WTC11 (cell line): Measurements from ENCODE around the gene PLXDC2.

Experiments
- ATF2 ChIP-seq: sonication (generic); formaldehyde crosslinking; IDR thresholded peaks from 2 replicates; pipeline ENCODE4 v1.8.1; 2022; ENCODE audit warnings: low read depth, missing genetic modification reagents, borderline replicate concordance
- CREB1 ChIP-seq: sonication (generic); formaldehyde crosslinking; IDR thresholded peaks from 2 replicates; pipeline ENCODE4 v1.8.0; 2023; ENCODE audit warnings: mild to moderate bottlenecking, missing genetic modification reagents
- EMX1 ChIP-seq: fragments of 250-450 bp; sonication (Bioruptor Pico); IDR thresholded peaks from 2 replicates; pipeline ENCODE4 v1.8.0; 2021; ENCODE audit warnings: mild to moderate bottlenecking
- FOXK1 ChIP-seq: sonication (generic); formaldehyde crosslinking; IDR thresholded peaks from 2 replicates; pipeline ENCODE4 v1.8.0; 2022; ENCODE audit warnings: mild to moderate bottlenecking, moderate library complexity, missing genetic modification reagents
- FOXP4 ChIP-seq: sonication (generic); formaldehyde crosslinking; IDR thresholded peaks from 2 replicates; pipeline ENCODE4 v1.8.0; 2022; ENCODE audit warnings: mild to moderate bottlenecking, missing genetic modification reagents
- NFE2L1 ChIP-seq: sonication (generic); formaldehyde crosslinking; IDR thresholded peaks from 2 replicates; pipeline ENCODE4 v1.8.1; 2023; ENCODE audit warnings: missing genetic modification reagents
- PREB ChIP-seq: sonication (generic); formaldehyde crosslinking; IDR thresholded peaks from 2 replicates; pipeline ENCODE4 v1.8.1; 2022; ENCODE audit warnings: mild to moderate bottlenecking, missing genetic modification reagents, moderate library complexity, borderline replicate concordance
- SP1 ChIP-seq: sonication (generic); formaldehyde crosslinking; conservative IDR thresholded peaks from 2 replicates; pipeline ENCODE4 v1.8.1; 2022; ENCODE audit warnings: missing genetic modification reagents
- TP53 ChIP-seq: sonication (generic); formaldehyde crosslinking; IDR thresholded peaks from 2 replicates; pipeline ENCODE4 v1.8.1; 2023; ENCODE audit warnings: mild to moderate bottlenecking, missing genetic modification reagents
- ZNF232 ChIP-seq: sonication (generic); formaldehyde crosslinking; IDR thresholded peaks from 2 replicates; pipeline ENCODE4 v1.8.0; 2022; ENCODE audit warnings: mild to moderate bottlenecking, missing genetic modification reagents
- ZNF281 ChIP-seq: sonication (generic); formaldehyde crosslinking; IDR thresholded peaks from 2 replicates; pipeline ENCODE4 v1.8.0; 2023; ENCODE audit warnings: mild to moderate bottlenecking, missing genetic modification reagents
- TF ChIP-seq, protein P1 (sequence below): fragments of 200-600 bp; IDR thresholded peaks from 2 replicates; pipeline ENCODE4 v1.8.0; 2022; ENCODE audit warnings: antibody characterized with exemption
- TF ChIP-seq, protein P2 (sequence below): sonication (generic); formaldehyde crosslinking; IDR thresholded peaks from 2 replicates; pipeline ENCODE4 v1.8.1; 2022; ENCODE audit warnings: low read depth, mild to moderate bottlenecking, moderate library complexity, missing genetic modification reagents, borderline replicate concordance

- TF ChIP-seq, protein P1, sequence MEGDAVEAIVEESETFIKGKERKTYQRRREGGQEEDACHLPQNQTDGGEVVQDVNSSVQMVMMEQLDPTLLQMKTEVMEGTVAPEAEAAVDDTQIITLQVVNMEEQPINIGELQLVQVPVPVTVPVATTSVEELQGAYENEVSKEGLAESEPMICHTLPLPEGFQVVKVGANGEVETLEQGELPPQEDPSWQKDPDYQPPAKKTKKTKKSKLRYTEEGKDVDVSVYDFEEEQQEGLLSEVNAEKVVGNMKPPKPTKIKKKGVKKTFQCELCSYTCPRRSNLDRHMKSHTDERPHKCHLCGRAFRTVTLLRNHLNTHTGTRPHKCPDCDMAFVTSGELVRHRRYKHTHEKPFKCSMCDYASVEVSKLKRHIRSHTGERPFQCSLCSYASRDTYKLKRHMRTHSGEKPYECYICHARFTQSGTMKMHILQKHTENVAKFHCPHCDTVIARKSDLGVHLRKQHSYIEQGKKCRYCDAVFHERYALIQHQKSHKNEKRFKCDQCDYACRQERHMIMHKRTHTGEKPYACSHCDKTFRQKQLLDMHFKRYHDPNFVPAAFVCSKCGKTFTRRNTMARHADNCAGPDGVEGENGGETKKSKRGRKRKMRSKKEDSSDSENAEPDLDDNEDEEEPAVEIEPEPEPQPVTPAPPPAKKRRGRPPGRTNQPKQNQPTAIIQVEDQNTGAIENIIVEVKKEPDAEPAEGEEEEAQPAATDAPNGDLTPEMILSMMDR, result no peak
- no peak for TF ChIP-seq ATF2
- TF ChIP-seq NFE2L1 (CRISPR knock-in tag), result no peak
- TF ChIP-seq EMX1 (CRISPR knock-in tag), result no peak
- TF ChIP-seq FOXP4 (CRISPR knock-in tag), result no peak
- no peak for TF ChIP-seq SP1 (CRISPR knock-in tag)
- no peak for TF ChIP-seq PREB (CRISPR knock-in tag)
- TF ChIP-seq FOXK1 (CRISPR knock-in tag), result no peak
- no peak for TF ChIP-seq ZNF232 (CRISPR knock-in tag)
- TF ChIP-seq, protein P2, sequence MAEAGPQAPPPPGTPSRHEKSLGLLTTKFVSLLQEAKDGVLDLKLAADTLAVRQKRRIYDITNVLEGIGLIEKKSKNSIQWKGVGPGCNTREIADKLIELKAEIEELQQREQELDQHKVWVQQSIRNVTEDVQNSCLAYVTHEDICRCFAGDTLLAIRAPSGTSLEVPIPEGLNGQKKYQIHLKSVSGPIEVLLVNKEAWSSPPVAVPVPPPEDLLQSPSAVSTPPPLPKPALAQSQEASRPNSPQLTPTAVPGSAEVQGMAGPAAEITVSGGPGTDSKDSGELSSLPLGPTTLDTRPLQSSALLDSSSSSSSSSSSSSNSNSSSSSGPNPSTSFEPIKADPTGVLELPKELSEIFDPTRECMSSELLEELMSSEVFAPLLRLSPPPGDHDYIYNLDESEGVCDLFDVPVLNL (CRISPR knock-in tag), result no peak
- TF ChIP-seq TP53, result no peak
- TF ChIP-seq ZNF281 (CRISPR knock-in tag), result no peak
- no peak for TF ChIP-seq CREB1
Measured at GRCh38 chr10:19824381-19825342, 8.4 kb downstream of the PLXDC2 start.
